Measurements from ENCODE around the gene BIRC3. TPM values are rescaled to one million over a fixed set of nuclear protein-coding genes. Genes with fewer than 3 reads are reported as not detected.

Gene BIRC3
- total RNA-seq, 1 donor from 2014 or later, result 1.6 TPM

GRCh38 chr11:102279641-102280170 is 37.6 kb upstream of the BIRC3 start:
- Histone ChIP-seq H3K4me3 (ENCODE audit: low read length in 3 of 3) (peak overlapping the region; percentile 35 to 58 (median 36)), H3K27ac (ENCODE audit: low read depth, low read length) (no peak overlapping the region), H3K9me3 (ENCODE audit: control insufficient read depth in 3 of 3, low read length in 3 of 3) (no peaks in the 10 kb centered on the region), H3K9ac (ENCODE audit: low read depth in 1 of 3, low read length in 3 of 3) (peak overlapping the region; percentile 0 to 51 (median 27)), H3K36me3 (ENCODE audit: control insufficient read depth in 3 of 3, insufficient read depth in 3 of 3, low read length in 3 of 3) (no peaks in the 10 kb centered on the region), H3K4me1 (ENCODE audit: control insufficient read depth in 3 of 3, insufficient read depth in 3 of 3, low read length in 3 of 3) (peaks cover 0 to 12% (median 0%) of the 10 kb centered on the region in 3 donors), H3K27me3 (ENCODE audit: control insufficient read depth in 3 of 3, insufficient read depth in 3 of 3, low read length in 3 of 3) (no peaks in the 10 kb centered on the region)

- peaks cover 0 to 12% (median 0%) of the 10 kb centered on the region in 3 donors for H3K4me1 ChIP-seq (ENCODE audit: control insufficient read depth in 3 of 3, insufficient read depth in 3 of 3, low read length in 3 of 3)
- H3K9ac ChIP-seq (ENCODE audit: low read depth in 1 of 3, low read length in 3 of 3), result peak overlapping the region in 1 of 3 donors; percentile 51
- H3K36me3 ChIP-seq (ENCODE audit: control insufficient read depth in 3 of 3, insufficient read depth in 3 of 3, low read length in 3 of 3), result no peaks in the 10 kb centered on the region
- no peak overlapping the region for H3K4me3 ChIP-seq (ENCODE audit: low read length in 3 of 3)
- no peaks in the 10 kb centered on the region for H3K27me3 ChIP-seq (ENCODE audit: control insufficient read depth in 3 of 3, insufficient read depth in 3 of 3, low read length in 3 of 3)
- no peak overlapping the region for H3K27ac ChIP-seq (ENCODE audit: low read depth, low read length)
- H3K9me3 ChIP-seq (ENCODE audit: control insufficient read depth in 3 of 3, low read length in 3 of 3), result no peaks in the 10 kb centered on the region
Observed at GRCh38 chr11:102280245-102280833, 36.9 kb upstream of the BIRC3 start.

- Histone ChIP-seq H3K27ac (ENCODE audit: low read depth, low read length) (no peak overlapping the region), H3K36me3 (ENCODE audit: control insufficient read depth in 3 of 3, insufficient read depth in 3 of 3, low read length in 3 of 3) (no peaks in the 10 kb centered on the region)
Observed at GRCh38 chr11:102283116-102283485, 34.2 kb upstream of the BIRC3 start.

GRCh38 chr11:102284008-102284407 is 33.3 kb upstream of the BIRC3 start:
- H3K9ac ChIP-seq (ENCODE audit: low read depth in 1 of 3, low read length in 3 of 3), result no peak overlapping the region
- no peaks in the 10 kb centered on the region for H3K36me3 ChIP-seq (ENCODE audit: control insufficient read depth in 3 of 3, insufficient read depth in 3 of 3, low read length in 3 of 3)

More at GRCh38 chr11:102283116-102283485, 34.2 kb upstream of the BIRC3 start:
- Histone ChIP-seq H3K9me3 (ENCODE audit: control insufficient read depth in 3 of 3, low read length in 3 of 3) (no peaks in the 10 kb centered on the region), H3K9ac (ENCODE audit: low read depth in 1 of 3, low read length in 3 of 3) (no peak overlapping the region), H3K4me3 (ENCODE audit: low read length in 3 of 3) (no peak overlapping the region), H3K27me3 (ENCODE audit: control insufficient read depth in 3 of 3, insufficient read depth in 3 of 3, low read length in 3 of 3) (no peaks in the 10 kb centered on the region), H3K4me1 (ENCODE audit: control insufficient read depth in 3 of 3, insufficient read depth in 3 of 3, low read length in 3 of 3) (peaks cover 0 to 12% (median 0%) of the 10 kb centered on the region in 3 donors)

GRCh38 chr11:102286292-102286691 is 31.0 kb upstream of the BIRC3 start:
- no peaks in the 10 kb centered on the region for H3K27me3 ChIP-seq (ENCODE audit: control insufficient read depth in 3 of 3, insufficient read depth in 3 of 3, low read length in 3 of 3)
- H3K36me3 ChIP-seq (ENCODE audit: control insufficient read depth in 3 of 3, insufficient read depth in 3 of 3, low read length in 3 of 3), result no peaks in the 10 kb centered on the region
- no peaks in the 10 kb centered on the region for H3K9me3 ChIP-seq (ENCODE audit: control insufficient read depth in 3 of 3, low read length in 3 of 3)
- no peak overlapping the region for H3K4me3 ChIP-seq (ENCODE audit: low read length in 3 of 3)
- H3K27ac ChIP-seq (ENCODE audit: low read depth, low read length), result no peak overlapping the region
- H3K4me1 ChIP-seq (ENCODE audit: control insufficient read depth in 3 of 3, insufficient read depth in 3 of 3, low read length in 3 of 3), result no peaks in the 10 kb centered on the region
- H3K9ac ChIP-seq (ENCODE audit: low read depth in 1 of 3, low read length in 3 of 3), result no peak overlapping the region

More at GRCh38 chr11:102284008-102284407, 33.3 kb upstream of the BIRC3 start:
- no peak overlapping the region for H3K27ac ChIP-seq (ENCODE audit: low read depth, low read length)
- H3K9me3 ChIP-seq (ENCODE audit: control insufficient read depth in 3 of 3, low read length in 3 of 3), result no peaks in the 10 kb centered on the region
- no peak overlapping the region for H3K4me3 ChIP-seq (ENCODE audit: low read length in 3 of 3)
- peaks cover 0 to 9% (median 0%) of the 10 kb centered on the region in 3 donors for H3K4me1 ChIP-seq (ENCODE audit: control insufficient read depth in 3 of 3, insufficient read depth in 3 of 3, low read length in 3 of 3)
- H3K27me3 ChIP-seq (ENCODE audit: control insufficient read depth in 3 of 3, insufficient read depth in 3 of 3, low read length in 3 of 3), result no peaks in the 10 kb centered on the region

- peak overlapping the region in 1 of 3 donors; percentile 26 for H3K9ac ChIP-seq (ENCODE audit: low read depth in 1 of 3, low read length in 3 of 3)
- no peaks in the 10 kb centered on the region for H3K9me3 ChIP-seq (ENCODE audit: control insufficient read depth in 3 of 3, low read length in 3 of 3)
- no peaks in the 10 kb centered on the region for H3K36me3 ChIP-seq (ENCODE audit: control insufficient read depth in 3 of 3, insufficient read depth in 3 of 3, low read length in 3 of 3)
- no peak overlapping the region for H3K27ac ChIP-seq (ENCODE audit: low read depth, low read length)
- peak overlapping the region in 1 of 3 donors; percentile 49 for H3K4me3 ChIP-seq (ENCODE audit: low read length in 3 of 3)
- H3K27me3 ChIP-seq (ENCODE audit: control insufficient read depth in 3 of 3, insufficient read depth in 3 of 3, low read length in 3 of 3), result no peaks in the 10 kb centered on the region
- H3K4me1 ChIP-seq (ENCODE audit: control insufficient read depth in 3 of 3, insufficient read depth in 3 of 3, low read length in 3 of 3), result no peaks in the 10 kb centered on the region
Observed at GRCh38 chr11:102287964-102288724, 29.1 kb upstream of the BIRC3 start.

GRCh38 chr11:102288725-102289083 is 28.6 kb upstream of the BIRC3 start:
- H3K4me3 ChIP-seq (ENCODE audit: low read length in 3 of 3), result no peak overlapping the region
- H3K4me1 ChIP-seq (ENCODE audit: control insufficient read depth in 3 of 3, insufficient read depth in 3 of 3, low read length in 3 of 3), result no peaks in the 10 kb centered on the region
- no peaks in the 10 kb centered on the region for H3K27me3 ChIP-seq (ENCODE audit: control insufficient read depth in 3 of 3, insufficient read depth in 3 of 3, low read length in 3 of 3)
- H3K27ac ChIP-seq (ENCODE audit: low read depth, low read length), result no peak overlapping the region
- H3K36me3 ChIP-seq (ENCODE audit: control insufficient read depth in 3 of 3, insufficient read depth in 3 of 3, low read length in 3 of 3), result no peaks in the 10 kb centered on the region
- H3K9ac ChIP-seq (ENCODE audit: low read depth in 1 of 3, low read length in 3 of 3), result no peak overlapping the region
- H3K9me3 ChIP-seq (ENCODE audit: control insufficient read depth in 3 of 3, low read length in 3 of 3), result no peaks in the 10 kb centered on the region

GRCh38 chr11:102289592-102289991 is 27.7 kb upstream of the BIRC3 start:
- H3K27ac ChIP-seq (ENCODE audit: low read depth, low read length), result no peak overlapping the region
- no peaks in the 10 kb centered on the region for H3K9me3 ChIP-seq (ENCODE audit: control insufficient read depth in 3 of 3, low read length in 3 of 3)
- H3K27me3 ChIP-seq (ENCODE audit: control insufficient read depth in 3 of 3, insufficient read depth in 3 of 3, low read length in 3 of 3), result no peaks in the 10 kb centered on the region
- H3K36me3 ChIP-seq (ENCODE audit: control insufficient read depth in 3 of 3, insufficient read depth in 3 of 3, low read length in 3 of 3), result no peaks in the 10 kb centered on the region
- peaks cover 0 to 4% (median 0%) of the 10 kb centered on the region in 3 donors for H3K4me1 ChIP-seq (ENCODE audit: control insufficient read depth in 3 of 3, insufficient read depth in 3 of 3, low read length in 3 of 3)
- H3K4me3 ChIP-seq (ENCODE audit: low read length in 3 of 3), result no peak overlapping the region
- no peak overlapping the region for H3K9ac ChIP-seq (ENCODE audit: low read depth in 1 of 3, low read length in 3 of 3)

- Histone ChIP-seq H3K4me3 (ENCODE audit: low read length in 3 of 3) (no peak overlapping the region), H3K36me3 (ENCODE audit: control insufficient read depth in 3 of 3, insufficient read depth in 3 of 3, low read length in 3 of 3) (no peaks in the 10 kb centered on the region), H3K9me3 (ENCODE audit: control insufficient read depth in 3 of 3, low read length in 3 of 3) (no peaks in the 10 kb centered on the region), H3K27me3 (ENCODE audit: control insufficient read depth in 3 of 3, insufficient read depth in 3 of 3, low read length in 3 of 3) (no peaks in the 10 kb centered on the region), H3K9ac (ENCODE audit: low read depth in 1 of 3, low read length in 3 of 3) (no peak overlapping the region), H3K27ac (ENCODE audit: low read depth, low read length) (no peak overlapping the region), H3K4me1 (ENCODE audit: control insufficient read depth in 3 of 3, insufficient read depth in 3 of 3, low read length in 3 of 3) (peaks cover 0 to 4% (median 0%) of the 10 kb centered on the region in 3 donors)
Observed at GRCh38 chr11:102291831-102292230, 25.5 kb upstream of the BIRC3 start.

GRCh38 chr11:102292933-102293332 is 24.4 kb upstream of the BIRC3 start:
- H3K4me3 ChIP-seq (ENCODE audit: low read length in 3 of 3), result no peak overlapping the region
- H3K9me3 ChIP-seq (ENCODE audit: control insufficient read depth in 3 of 3, low read length in 3 of 3), result no peaks in the 10 kb centered on the region
- no peaks in the 10 kb centered on the region for H3K27me3 ChIP-seq (ENCODE audit: control insufficient read depth in 3 of 3, insufficient read depth in 3 of 3, low read length in 3 of 3)
- H3K27ac ChIP-seq (ENCODE audit: low read depth, low read length), result no peak overlapping the region
- peaks cover 0 to 4% (median 0%) of the 10 kb centered on the region in 3 donors for H3K4me1 ChIP-seq (ENCODE audit: control insufficient read depth in 3 of 3, insufficient read depth in 3 of 3, low read length in 3 of 3)
- H3K36me3 ChIP-seq (ENCODE audit: control insufficient read depth in 3 of 3, insufficient read depth in 3 of 3, low read length in 3 of 3), result no peaks in the 10 kb centered on the region
- H3K9ac ChIP-seq (ENCODE audit: low read depth in 1 of 3, low read length in 3 of 3), result no peak overlapping the region

All from skeletal muscle tissue (tissue), 4 donors.